Stomach (tissue), 19 donors: ENCODE data around the gene PDILT. TPM values are rescaled to one million over a fixed set of nuclear protein-coding genes. Genes with fewer than 3 reads are reported as not detected.
A peak's percentile ranks its signal among the peaks of the same experiment; 100 is the strongest.
"Not testable (repeated sequence)": the region's sequence is repeated elsewhere in the genome, so short reads cannot be mapped to it uniquely, and the experiment has no call there.

Source experiments
- DNase-seq, 2 donors: peaks; one replicate each; pipeline versions ENCODE4 v3.0.0 to v3.0.0-alpha.2; 2013 to 2019
- H3K27ac ChIP-seq, 5 donors: fragments of 200-600 bp in 4 of 5; sonication (generic) in 4 of 5; one replicate each; pipeline ENCODE4 v1.5.1; 2013 to 2019; ENCODE audit warnings: mild to moderate bottlenecking in 1 of 5, moderate library complexity in 1 of 5
- H3K27me3 ChIP-seq, 3 donors: fragments of 200-600 bp; sonication (generic); one replicate each; pipeline ENCODE4 v1.5.1; 2017 to 2019; ENCODE audit warnings: mixed run types in 1 of 3
- H3K36me3 ChIP-seq, 4 donors: fragments of 200-600 bp; sonication (generic); 1 replicate in 3 of 4; 2 replicates in 1 of 4; pipeline ENCODE4 v1.5.1; 2016 to 2019
- H3K4me1 ChIP-seq, 4 donors: fragments of 200-600 bp; sonication (generic); one replicate each; pipeline ENCODE4 v1.5.1; 2016 to 2019
- H3K4me3 ChIP-seq, 4 donors: fragments of 200-600 bp; sonication (generic) in 3 of 4; one replicate each; pipeline ENCODE4 v1.5.1; 2016 to 2019; ENCODE audit warnings: mild to moderate bottlenecking in 1 of 4
- H3K9me3 ChIP-seq, 4 donors: fragments of 200-600 bp; sonication (generic); one replicate each; pipeline ENCODE4 v1.5.1; 2016 to 2019
- EP300 ChIP-seq: sonication (generic); formaldehyde crosslinking; IDR thresholded peaks from one replicate; pipeline ENCODE4 v1.6.1; 2017; ENCODE audit warnings: antibody characterized with exemption
- POLR2A ChIP-seq, 4 donors: fragments of 450-650 bp; IDR thresholded peaks; one replicate each; pipeline ENCODE4 v1.6.1; 2016; ENCODE audit warnings: antibody characterized with exemption in 4 of 4, control low read depth in 2 of 4, mild to moderate bottlenecking in 1 of 4, moderate library complexity in 1 of 4
- POLR2AphosphoS5 ChIP-seq, 3 donors: sonication (generic); formaldehyde crosslinking; IDR thresholded peaks; one replicate each; pipeline ENCODE4 v1.6.1; 2016; ENCODE audit warnings: antibody characterized with exemption in 3 of 3
- WGBS, 5 donors: extraction: QIAGEN DNeasy Blood & Tissue Kit in 3 of 5; methylation state at CpG; one replicate each; pipeline versions ENCODE4 v1.1.5 to v1.1.7; 2013 to 2018; 5-methylcytosine and 5-hydroxymethylcytosine counted together
- intact Hi-C: fragments of 100-400 bp; cut with DNase I; formaldehyde crosslinking; loops from one replicate; pipeline ENCODE4 v1.15.1; 2023; ENCODE audit warnings: low total_unique reads
- long read RNA-seq, 10 donors: transcript quantifications; one replicate each; lab custom pipeline, GENCODE V29; 2026
- polyA plus RNA-seq, 3 donors: library from polyadenylated mRNA; stranded (reverse); fragments of 200-250 nt; gene quantifications; one replicate each; pipeline ENCODE4 v1.2.3, GENCODE V29; 2013
- total RNA-seq, 5 donors: library from RNA; depleted of rRNA; stranded (reverse); fragments of >200 nt; gene quantifications; one replicate each; pipeline versions ENCODE4 v1.1.0 to v1.2.3, GENCODE V29; 2014 to 2016
- TF ChIP-seq, protein P1 (sequence below), 7 experiments: fragments of 450-650 bp in 4 of 7; fragments of 200-600 bp in 3 of 7; sonication (generic) in 3 of 7; IDR thresholded peaks; one replicate each; pipeline ENCODE4 v1.5.1; 2016 to 2019; ENCODE audit warnings: antibody characterized with exemption in 7 of 7, control low read depth in 2 of 7, mild to moderate bottlenecking in 1 of 7
- donor health status: healthy with polysubstance abuse.
- donor health status: Bipolar disorder and iron deficiency.
- donor health status: healthy.

PDILT gene, protein sequence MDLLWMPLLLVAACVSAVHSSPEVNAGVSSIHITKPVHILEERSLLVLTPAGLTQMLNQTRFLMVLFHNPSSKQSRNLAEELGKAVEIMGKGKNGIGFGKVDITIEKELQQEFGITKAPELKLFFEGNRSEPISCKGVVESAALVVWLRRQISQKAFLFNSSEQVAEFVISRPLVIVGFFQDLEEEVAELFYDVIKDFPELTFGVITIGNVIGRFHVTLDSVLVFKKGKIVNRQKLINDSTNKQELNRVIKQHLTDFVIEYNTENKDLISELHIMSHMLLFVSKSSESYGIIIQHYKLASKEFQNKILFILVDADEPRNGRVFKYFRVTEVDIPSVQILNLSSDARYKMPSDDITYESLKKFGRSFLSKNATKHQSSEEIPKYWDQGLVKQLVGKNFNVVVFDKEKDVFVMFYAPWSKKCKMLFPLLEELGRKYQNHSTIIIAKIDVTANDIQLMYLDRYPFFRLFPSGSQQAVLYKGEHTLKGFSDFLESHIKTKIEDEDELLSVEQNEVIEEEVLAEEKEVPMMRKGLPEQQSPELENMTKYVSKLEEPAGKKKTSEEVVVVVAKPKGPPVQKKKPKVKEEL
- total RNA-seq (10 to 100 TPM in 2 of 5 donors, 1 to 10 TPM in 1, under 1 TPM in 1, not detected in 1; 0.37 to 34.8 (median 12.7) TPM), polyA plus RNA-seq (100 to 1,000 TPM in 2 of 3 donors, 10 to 100 TPM in 1; 72.7 to 150 (median 110) TPM)
- long read RNA-seq, donor 1: 0 reads
- long read RNA-seq, donor 2: 0 reads
- long read RNA-seq, donor 3: 0 reads
- long read RNA-seq, donor 4: 0 reads
- long read RNA-seq, donor 5: 0 reads
- long read RNA-seq, donor 6: 0 reads
- long read RNA-seq, donor 7: 0 reads
- long read RNA-seq, donor 8: 0 reads
- long read RNA-seq, donor 9: 0 reads
- long read RNA-seq, donor 10: 0 reads

DNA sequence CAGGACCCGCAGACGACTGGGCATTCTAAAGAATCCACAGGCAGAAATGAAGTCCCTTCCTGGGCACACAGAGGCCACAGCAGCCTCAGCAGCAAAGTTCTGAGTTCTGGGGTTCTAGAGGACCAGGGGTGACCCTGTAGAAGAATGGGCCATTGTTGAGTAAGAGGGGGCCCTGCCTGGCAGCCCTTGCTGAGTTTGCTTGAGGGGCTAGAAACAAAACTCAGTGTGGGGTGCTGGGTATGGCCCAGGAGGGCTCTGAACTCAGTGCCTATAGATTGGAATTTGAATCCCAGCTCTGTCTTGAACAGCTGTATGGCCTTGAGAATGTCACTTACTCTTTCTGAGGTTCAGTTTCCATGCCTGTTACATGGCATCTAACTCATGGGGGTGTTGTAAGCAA, at the start of gene PDILT:
PDILT (minus strand) TSS at position 101 of the 400 bp plus-strand sequence. CDS start 5,437 bp downstream, outside the sequence.
- intact Hi-C loops: no loop called here
- TF ChIP-seq, protein P1, sequence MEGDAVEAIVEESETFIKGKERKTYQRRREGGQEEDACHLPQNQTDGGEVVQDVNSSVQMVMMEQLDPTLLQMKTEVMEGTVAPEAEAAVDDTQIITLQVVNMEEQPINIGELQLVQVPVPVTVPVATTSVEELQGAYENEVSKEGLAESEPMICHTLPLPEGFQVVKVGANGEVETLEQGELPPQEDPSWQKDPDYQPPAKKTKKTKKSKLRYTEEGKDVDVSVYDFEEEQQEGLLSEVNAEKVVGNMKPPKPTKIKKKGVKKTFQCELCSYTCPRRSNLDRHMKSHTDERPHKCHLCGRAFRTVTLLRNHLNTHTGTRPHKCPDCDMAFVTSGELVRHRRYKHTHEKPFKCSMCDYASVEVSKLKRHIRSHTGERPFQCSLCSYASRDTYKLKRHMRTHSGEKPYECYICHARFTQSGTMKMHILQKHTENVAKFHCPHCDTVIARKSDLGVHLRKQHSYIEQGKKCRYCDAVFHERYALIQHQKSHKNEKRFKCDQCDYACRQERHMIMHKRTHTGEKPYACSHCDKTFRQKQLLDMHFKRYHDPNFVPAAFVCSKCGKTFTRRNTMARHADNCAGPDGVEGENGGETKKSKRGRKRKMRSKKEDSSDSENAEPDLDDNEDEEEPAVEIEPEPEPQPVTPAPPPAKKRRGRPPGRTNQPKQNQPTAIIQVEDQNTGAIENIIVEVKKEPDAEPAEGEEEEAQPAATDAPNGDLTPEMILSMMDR (IDR thresholded peaks at IDR 0.05): no peak
- no peak for TF ChIP-seq EP300
- no peak for TF ChIP-seq POLR2A (IDR thresholded peaks at IDR 0.05)
- TF ChIP-seq POLR2AphosphoS5 (IDR thresholded peaks at IDR 0.05): no peak
- Histone ChIP-seq H3K9me3 (no peaks in the 10 kb centered on the region), H3K36me3 (no peaks in the 10 kb centered on the region), H3K4me1 (peaks cover 0 to 15% (median 6%) of the 10 kb centered on the region in 4 donors), H3K27ac (no peak within 1 kb of the TSS), H3K4me3 (no peak within 1 kb of the TSS), H3K27me3 (no peaks in the 10 kb centered on the region)
- DNase-seq: no peak
- WGBS, 5 donors: 83 to 95% (median 92%) methylated on average over 2 of the region's 2 CpGs

DNA sequence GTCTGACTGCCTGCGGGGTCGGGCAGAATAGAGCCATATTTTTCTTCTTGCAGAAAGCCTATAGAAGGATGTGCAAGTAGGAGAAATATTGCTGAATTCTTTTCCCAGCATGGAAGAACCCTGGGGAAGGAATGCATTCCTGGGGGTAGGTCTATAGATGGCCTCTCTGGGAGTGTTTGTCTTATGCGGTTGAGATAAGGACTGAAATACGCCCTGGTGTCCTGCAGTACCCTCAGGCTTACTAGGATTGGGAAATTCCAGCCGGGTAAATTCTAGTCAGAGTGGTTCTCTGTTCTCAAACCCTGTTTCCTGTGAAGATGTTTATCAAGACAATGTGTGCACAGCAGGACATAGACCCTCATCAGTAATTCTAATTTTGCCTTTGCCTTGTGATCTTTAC, 49.1 kb upstream of the PDILT start:
- DNase-seq, intact Hi-C loops, H3K36me3 ChIP-seq, H3K4me1 ChIP-seq, H3K27me3 ChIP-seq, H3K9me3 ChIP-seq, H3K27ac ChIP-seq, H3K4me3 ChIP-seq: not testable (repeated sequence)
- whole genome bisulfite sequencing, 5 donors: 64 to 100% (median 84%) methylated on average over 1 to 4 of the region's 5 CpGs; no CpG with 5 or more reads in 1 of the 5 donors

DNA sequence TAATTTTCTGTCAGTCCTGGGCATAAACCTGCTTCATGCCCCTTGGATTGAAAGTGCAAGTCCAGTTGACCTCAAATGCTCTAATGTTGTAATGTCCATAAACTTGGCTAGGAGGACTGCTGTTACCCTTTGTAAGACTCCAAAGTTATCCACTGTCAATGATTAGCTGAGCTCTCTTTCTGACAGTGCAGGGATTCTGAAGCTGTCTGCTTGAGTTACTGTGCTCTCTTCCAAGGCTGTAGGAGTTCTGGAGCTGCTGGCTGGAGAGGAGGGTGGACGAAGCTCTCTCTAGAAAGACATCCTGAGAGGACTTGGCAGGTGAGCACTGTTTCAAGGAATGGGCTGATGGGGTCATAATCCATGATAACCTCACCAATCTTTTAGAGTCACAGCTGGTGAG, 46.8 kb upstream of the PDILT start, which contains the start of gene ACSM2A:
ACSM2A (plus strand) TSS at position 158 of the 400 bp plus-strand sequence. CDS start 8,594 bp downstream, outside the sequence.
- intact Hi-C loops, H3K36me3 ChIP-seq: not testable (repeated sequence)
- WGBS, 5 donors: 40 to 67% (median 45%) methylated on average over 1 of the region's 1 CpG; no CpG with 5 or more reads in 2 of the 5 donors

DNA sequence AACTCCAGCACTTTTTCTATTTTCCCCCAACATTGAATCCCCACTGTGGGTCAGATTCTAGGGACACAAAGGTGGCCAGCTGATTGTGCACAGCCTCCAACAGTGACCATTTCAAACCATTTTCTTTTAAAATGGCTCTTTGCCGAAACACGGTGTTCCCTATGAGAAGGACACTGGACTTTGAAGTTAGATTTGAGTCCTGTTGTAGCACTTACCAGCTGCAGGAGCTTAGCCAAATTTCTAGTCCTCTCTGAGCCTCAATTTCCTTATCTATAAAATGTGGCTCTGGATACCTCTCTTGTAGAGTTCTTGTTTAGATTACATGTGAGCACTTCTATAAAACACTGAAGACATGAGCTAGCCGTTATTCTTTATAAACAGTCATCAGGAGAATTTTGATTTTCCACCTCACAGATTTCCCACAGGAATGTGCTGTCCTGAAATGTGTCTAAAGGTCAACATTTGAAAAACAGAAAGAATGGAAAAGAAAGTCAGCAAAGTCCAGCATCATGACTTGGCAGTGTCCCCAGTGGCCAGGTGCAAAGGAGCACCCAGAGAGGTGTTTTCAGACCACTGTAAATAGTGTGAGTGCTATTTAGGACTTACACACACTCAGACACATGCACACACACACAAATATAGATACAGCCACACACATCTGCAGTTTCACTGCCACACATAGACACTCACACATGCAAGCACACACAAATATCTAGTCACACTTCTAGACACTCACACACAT, 42.3 kb upstream of the PDILT start:
- intact Hi-C loops, H3K27ac ChIP-seq, H3K9me3 ChIP-seq, H3K36me3 ChIP-seq, H3K27me3 ChIP-seq, H3K4me3 ChIP-seq, DNase-seq, H3K4me1 ChIP-seq: not testable (repeated sequence)
- WGBS, 5 donors: no CpG with 5 or more reads among the region's 3 CpGs

More for the DNA sequence above, 46.8 kb upstream of the PDILT start, which contains the start of gene ACSM2A:
- not testable (repeated sequence) for H3K27ac ChIP-seq, H3K9me3 ChIP-seq, H3K27me3 ChIP-seq, H3K4me3 ChIP-seq, H3K4me1 ChIP-seq, DNase-seq

DNA sequence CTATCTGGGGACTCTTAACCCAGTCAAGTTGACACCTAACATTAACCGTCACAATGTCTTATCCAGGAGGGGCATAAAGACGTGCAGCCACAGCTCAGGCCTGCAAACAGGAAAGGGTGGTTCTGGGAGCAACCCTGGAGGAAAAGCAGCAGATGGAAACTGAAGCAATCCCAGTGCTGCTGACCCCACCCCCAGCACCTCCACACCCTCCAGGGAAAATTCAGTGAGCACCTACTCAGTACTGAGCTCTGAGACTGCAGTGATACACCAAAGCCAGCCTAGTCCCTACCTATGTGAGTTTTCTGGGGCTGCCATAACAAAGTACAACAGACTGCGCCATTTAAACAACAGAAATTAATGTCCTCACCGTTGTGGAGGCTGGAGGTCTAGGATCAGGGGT, 37.3 kb upstream of the PDILT start:
- DNase-seq: not testable (repeated sequence)

DNA sequence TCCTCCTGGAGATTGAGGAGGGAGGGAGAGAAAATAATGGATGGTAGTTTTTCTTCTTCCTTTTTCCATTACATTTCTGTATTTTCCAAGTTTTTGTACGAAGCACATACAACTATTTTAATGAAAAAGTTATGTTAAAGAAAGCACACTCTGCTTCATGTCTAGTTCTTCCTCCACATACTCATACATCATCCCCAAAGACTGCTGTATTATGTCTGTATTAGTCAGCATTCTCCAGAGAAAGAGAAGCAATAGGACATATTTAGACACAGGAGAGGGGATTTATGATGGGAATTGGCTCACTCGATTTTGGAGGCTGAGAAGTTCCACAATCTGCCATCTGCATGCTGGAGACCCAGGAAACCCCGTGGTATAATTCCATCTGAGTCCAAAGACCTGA, 36.7 kb upstream of the PDILT start:
- TF ChIP-seq, protein P1 (IDR thresholded peaks at IDR 0.05): no peak
- TF ChIP-seq EP300: no peak
- TF ChIP-seq POLR2AphosphoS5 (IDR thresholded peaks at IDR 0.05): no peak
- no peak for TF ChIP-seq POLR2A (IDR thresholded peaks at IDR 0.05)
- WGBS, 5 donors: 50 to 76% (median 65%) methylated on average over 3 of the region's 3 CpGs
- peaks cover 0 to 12% (median 8%) of the 10 kb centered on the region in 4 donors for H3K4me1 ChIP-seq
- H3K9me3 ChIP-seq: no peaks in the 10 kb centered on the region
- intact Hi-C loops: no loop called here
- peak overlapping the region in 4 of 5 donors; percentile 65 to 81 (median 77) for H3K27ac ChIP-seq
- no peaks in the 10 kb centered on the region for H3K27me3 ChIP-seq
- no peak overlapping the region for H3K4me3 ChIP-seq
- no peaks in the 10 kb centered on the region for H3K36me3 ChIP-seq
- peak in 1 of 2 donors; percentile 36 for DNase-seq

More for the DNA sequence above, 37.3 kb upstream of the PDILT start:
- WGBS, 5 donors: 83 to 95% (median 85%) methylated on average over 2 to 3 of the region's 4 CpGs
- H3K27ac ChIP-seq, H3K4me3 ChIP-seq, intact Hi-C loops, H3K9me3 ChIP-seq, H3K27me3 ChIP-seq, H3K36me3 ChIP-seq: not testable (repeated sequence)
- peaks cover 0 to 12% (median 8%) of the 10 kb centered on the region in 4 donors for H3K4me1 ChIP-seq

DNA sequence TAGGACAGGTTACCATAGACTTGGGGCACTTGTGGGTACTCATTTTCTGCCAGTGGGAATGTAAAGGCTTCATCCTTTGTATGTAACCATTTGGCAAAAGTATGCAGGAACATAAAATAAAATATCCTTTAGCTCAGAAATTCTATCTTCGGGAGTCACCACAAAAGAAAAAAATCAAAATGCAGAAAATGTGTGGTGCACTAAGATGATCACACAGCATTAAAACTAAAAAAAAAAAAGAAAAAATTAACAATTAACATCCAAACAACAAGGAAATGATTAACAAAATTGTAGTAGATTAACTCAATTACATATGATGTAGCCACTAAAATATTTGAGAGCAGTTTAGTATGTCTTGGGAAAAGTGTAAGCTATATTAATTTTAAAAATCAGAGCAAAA, 36.2 kb upstream of the PDILT start:
- H3K36me3 ChIP-seq, intact Hi-C loops, H3K9me3 ChIP-seq, H3K27me3 ChIP-seq, DNase-seq, H3K4me3 ChIP-seq: not testable (repeated sequence)
- Histone ChIP-seq H3K27ac (peak overlapping the region; percentile 65 to 90 (median 78)), H3K4me1 (peaks cover 0 to 12% (median 8%) of the 10 kb centered on the region in 4 donors)
- 60 to 85% (median 74%) methylated on average over 1 of the region's 1 CpG for WGBS, 5 donors
